Endodermal cell (in vitro differentiated cells): ENCODE data around the gene PTPRN2. TPM values are rescaled to one million over a fixed set of nuclear protein-coding genes. Genes with fewer than 3 reads are reported as not detected.
A peak's percentile ranks its signal among the peaks of the same experiment; 100 is the strongest.

Experiments used
- DNase-seq: peaks from one replicate; pipeline ENCODE4 v3.0.0-alpha.2; 2017
- H3K27ac ChIP-seq: 2 replicates; pipeline ENCODE4 v1.5.1; 2013; ENCODE audit warnings: mild to moderate bottlenecking, low read depth, low read length, moderate library complexity
- H3K27me3 ChIP-seq: 2 replicates; pipeline ENCODE4 v1.6.1; 2013; ENCODE audit warnings: mild to moderate bottlenecking, low read length, moderate library complexity; ENCODE audit not compliant: insufficient read depth, control insufficient read depth, poor library complexity, severe bottlenecking
- H3K36me3 ChIP-seq: 2 replicates; pipeline ENCODE4 v1.7.0; 2013; ENCODE audit warnings: mild to moderate bottlenecking, low read length, moderate library complexity; ENCODE audit not compliant: control insufficient read depth, insufficient read depth
- H3K4me1 ChIP-seq: one replicate; pipeline ENCODE4 v1.7.0; 2013; ENCODE audit warnings: low read length; ENCODE audit not compliant: control insufficient read depth, insufficient read depth
- H3K4me3 ChIP-seq: 2 replicates; pipeline ENCODE4 v1.5.1; 2013; ENCODE audit warnings: mild to moderate bottlenecking, low read length, moderate library complexity
- H3K9ac ChIP-seq: 2 replicates; pipeline ENCODE4 v1.6.1; 2013; ENCODE audit warnings: mild to moderate bottlenecking, low read length, moderate library complexity; ENCODE audit not compliant: poor library complexity, severe bottlenecking; ENCODE audit errors: extremely low read depth
- H3K9me3 ChIP-seq: 2 replicates; pipeline ENCODE4 v1.6.1; 2013; ENCODE audit warnings: mild to moderate bottlenecking, low read length, moderate library complexity; ENCODE audit not compliant: control insufficient read depth
- H3K27ac Mint-ChIP-seq: 2 replicates; pipeline ENCODE4 v1.8.0; 2020; ENCODE audit warnings: mixed read lengths
- H3K27me3 Mint-ChIP-seq: 2 replicates; pipeline ENCODE4 v1.8.0; 2021; ENCODE audit warnings: mild to moderate bottlenecking, mixed read lengths; ENCODE audit not compliant: insufficient read depth
- H3K36me3 Mint-ChIP-seq: 2 replicates; pipeline ENCODE4 v1.8.0; 2020; ENCODE audit warnings: low read depth, mixed read lengths
- H3K4me1 Mint-ChIP-seq: 2 replicates; pipeline ENCODE4 v1.8.0; 2020; ENCODE audit warnings: mixed read lengths
- H3K4me3 Mint-ChIP-seq: 2 replicates; pipeline ENCODE4 v1.8.0; 2020; ENCODE audit warnings: mild to moderate bottlenecking, moderate library complexity, mixed read lengths
- H3K9me3 Mint-ChIP-seq: 2 replicates; pipeline ENCODE4 v1.8.0; 2020; ENCODE audit warnings: mild to moderate bottlenecking, mixed read lengths
- CTCF ChIP-seq: fragments of 200-600 bp; sonication (generic); conservative IDR thresholded peaks from 2 replicates; pipeline ENCODE4 v1.5.0; 2021; ENCODE audit warnings: antibody characterized with exemption, mild to moderate bottlenecking
- WGBS, 2 experiments: methylation state at CpG; one replicate each; pipeline versions ENCODE4 v1.1.5 to v1.1.7; 2013; ENCODE audit warnings: missing lambda C conversion rate in 2 of 2, mixed read lengths in 1 of 2; ENCODE audit not compliant: insufficient coverage in 1 of 2, insufficient read length in 1 of 2; 5-methylcytosine and 5-hydroxymethylcytosine counted together
- total RNA-seq, 2 donors: library from RNA; stranded (reverse); fragmentation: NEBNext Ultra II Directional in 1 of 2; extraction: Animal tissue kit (Norgen Biotek cat#: 25700) in 1 of 2; gene quantifications; 2 replicates in 1 of 2; 3 replicates in 1 of 2; pipeline ENCODE4 v1.2.1, GENCODE V29; 2021

The PTPRN2 gene
- total RNA-seq, 2 donors from 2014 or later: 0.69 to 1.2 TPM

- Histone ChIP-seq H3K27me3 (no peaks in the 10 kb centered on the region), H3K4me3 (no peak overlapping the region), H3K36me3 (peaks cover 3% of the 10 kb centered on the region), H3K27ac (no peak overlapping the region), H3K9me3 (no peaks in the 10 kb centered on the region), H3K9ac (no peak overlapping the region), H3K4me1 (no peaks in the 10 kb centered on the region)
- Mint-ChIP-seq H3K27ac (peak overlapping the region; percentile 49), H3K4me1 (peaks cover 7% of the 10 kb centered on the region), H3K4me3 (no peak overlapping the region), H3K27me3 (no peaks in the 10 kb centered on the region), H3K36me3 (peaks cover 7% of the 10 kb centered on the region), H3K9me3 (no peaks in the 10 kb centered on the region)
- TF ChIP-seq CTCF: no peak
- DNase-seq: peak; percentile 72
- WGBS, 2 experiments: 93 to 97% methylated on average over 3 of the region's 3 CpGs
Measured at GRCh38 chr7:158617737-158618128, 30.1 kb upstream of the PTPRN2 start.

GRCh38 chr7:158616050-158616449 lies 28.4 kb upstream of the PTPRN2 start:
- Histone ChIP-seq H3K4me1 (no peaks in the 10 kb centered on the region), H3K4me3 (no peak overlapping the region), H3K36me3 (no peaks in the 10 kb centered on the region), H3K27me3 (no peaks in the 10 kb centered on the region), H3K9ac (no peak overlapping the region), H3K27ac (no peak overlapping the region), H3K9me3 (no peaks in the 10 kb centered on the region)
- no peak for DNase-seq
- 98 to 100% methylated on average over 1 to 2 of the region's 2 CpGs for WGBS, 2 experiments
- Mint-ChIP-seq H3K9me3 (no peaks in the 10 kb centered on the region), H3K4me3 (no peak overlapping the region), H3K27me3 (no peaks in the 10 kb centered on the region), H3K4me1 (peaks cover 7% of the 10 kb centered on the region), H3K27ac (peak overlapping the region; percentile 26), H3K36me3 (peaks cover 7% of the 10 kb centered on the region)
- no peak for TF ChIP-seq CTCF

- no peak overlapping the region for H3K4me3 ChIP-seq
- no peak for DNase-seq
- H3K36me3 ChIP-seq: no peaks in the 10 kb centered on the region
- TF ChIP-seq CTCF: no peak
- H3K27me3 ChIP-seq: no peaks in the 10 kb centered on the region
- H3K27ac Mint-ChIP-seq: no peak overlapping the region
- H3K27me3 Mint-ChIP-seq: no peaks in the 10 kb centered on the region
- no peak overlapping the region for H3K4me3 Mint-ChIP-seq
- peaks cover 7% of the 10 kb centered on the region for H3K4me1 Mint-ChIP-seq
- no peaks in the 10 kb centered on the region for H3K4me1 ChIP-seq
- no peak overlapping the region for H3K27ac ChIP-seq
- H3K9me3 Mint-ChIP-seq: no peaks in the 10 kb centered on the region
- H3K36me3 Mint-ChIP-seq: peaks cover 10% of the 10 kb centered on the region
- no peak overlapping the region for H3K9ac ChIP-seq
- WGBS, 2 experiments: 90 to 100% methylated on average over 1 of the region's 1 CpG
- no peaks in the 10 kb centered on the region for H3K9me3 ChIP-seq
Measured at GRCh38 chr7:158614700-158615099, 27.1 kb upstream of the PTPRN2 start.
